HG02610 (cell line): ENCODE data around the gene HOXD1.

Source experiments
- ATAC-seq: cut with Tn5 transposase; IDR thresholded peaks from one replicate; pipeline ENCODE4 v1.9.1; 2021; ENCODE audit warnings: mild to moderate bottlenecking, moderate library complexity; ENCODE audit not compliant: unreplicated experiment

Gene HOXD1

GRCh38 chr2:176187899-176188773 lies at the start of gene HOXD1:
Gene HOXD1 (plus strand): TSS chr2:176188668. CDS start chr2:176188802, 134 bp downstream.
- peak; percentile 46 for ATAC-seq

GRCh38 chr2:176138923-176139660 lies 49.4 kb upstream of the HOXD1 start:
- no peak for ATAC-seq

GRCh38 chr2:176139661-176140512 lies 48.6 kb upstream of the HOXD1 start:
- no peak for ATAC-seq

- ATAC-seq: peak; percentile 94
Observed at GRCh38 chr2:176140513-176141317, 47.8 kb upstream of the HOXD1 start.

GRCh38 chr2:176142281-176142680 lies 46.2 kb upstream of the HOXD1 start:
- ATAC-seq: no peak

GRCh38 chr2:176145085-176145969 lies 43.1 kb upstream of the HOXD1 start:
- ATAC-seq: no peak

- ATAC-seq: no peak
Observed at GRCh38 chr2:176146101-176146500, 42.4 kb upstream of the HOXD1 start.

GRCh38 chr2:176146645-176147044 lies 41.8 kb upstream of the HOXD1 start:
- no peak for ATAC-seq

- ATAC-seq: no peak
Observed at GRCh38 chr2:176147210-176147799, 41.2 kb upstream of the HOXD1 start.

GRCh38 chr2:176147800-176148496 lies 40.5 kb upstream of the HOXD1 start:
- ATAC-seq: no peak

- no peak for ATAC-seq
Observed at GRCh38 chr2:176148751-176149421, 39.6 kb upstream of the HOXD1 start.

- ATAC-seq: no peak
Observed at GRCh38 chr2:176149481-176149938, 39.0 kb upstream of the HOXD1 start.

- no peak for ATAC-seq
Observed at GRCh38 chr2:176149939-176150583, 38.4 kb upstream of the HOXD1 start.

- ATAC-seq: no peak
Observed at GRCh38 chr2:176150584-176151441, 37.7 kb upstream of the HOXD1 start.

- ATAC-seq: no peak
Observed at GRCh38 chr2:176151442-176152287, 36.8 kb upstream of the HOXD1 start, which contains the start of gene HOXD4. Gene HOXD4 (plus strand): TSS chr2:176151550. CDS start chr2:176151634, 84 bp downstream.
